Endodermal cell (in vitro differentiated cells): ENCODE measurements around the gene HMGB2. TPM values are rescaled to one million over a fixed set of nuclear protein-coding genes. Genes with fewer than 3 reads are reported as not detected.

Experiments used
- DNase-seq: peaks from one replicate; pipeline ENCODE4 v3.0.0-alpha.2; 2017
- H3K27ac ChIP-seq: 2 replicates; pipeline ENCODE4 v1.5.1; 2013; ENCODE audit warnings: mild to moderate bottlenecking, low read depth, low read length, moderate library complexity
- H3K27me3 ChIP-seq: 2 replicates; pipeline ENCODE4 v1.6.1; 2013; ENCODE audit warnings: mild to moderate bottlenecking, low read length, moderate library complexity; ENCODE audit not compliant: insufficient read depth, control insufficient read depth, poor library complexity, severe bottlenecking
- H3K36me3 ChIP-seq: 2 replicates; pipeline ENCODE4 v1.7.0; 2013; ENCODE audit warnings: mild to moderate bottlenecking, low read length, moderate library complexity; ENCODE audit not compliant: control insufficient read depth, insufficient read depth
- H3K4me1 ChIP-seq: one replicate; pipeline ENCODE4 v1.7.0; 2013; ENCODE audit warnings: low read length; ENCODE audit not compliant: control insufficient read depth, insufficient read depth
- H3K4me3 ChIP-seq: 2 replicates; pipeline ENCODE4 v1.5.1; 2013; ENCODE audit warnings: mild to moderate bottlenecking, low read length, moderate library complexity
- H3K9ac ChIP-seq: 2 replicates; pipeline ENCODE4 v1.6.1; 2013; ENCODE audit warnings: mild to moderate bottlenecking, low read length, moderate library complexity; ENCODE audit not compliant: poor library complexity, severe bottlenecking; ENCODE audit errors: extremely low read depth
- H3K9me3 ChIP-seq: 2 replicates; pipeline ENCODE4 v1.6.1; 2013; ENCODE audit warnings: mild to moderate bottlenecking, low read length, moderate library complexity; ENCODE audit not compliant: control insufficient read depth
- H3K27ac Mint-ChIP-seq: 2 replicates; pipeline ENCODE4 v1.8.0; 2020; ENCODE audit warnings: mixed read lengths
- H3K27me3 Mint-ChIP-seq: 2 replicates; pipeline ENCODE4 v1.8.0; 2021; ENCODE audit warnings: mild to moderate bottlenecking, mixed read lengths; ENCODE audit not compliant: insufficient read depth
- H3K36me3 Mint-ChIP-seq: 2 replicates; pipeline ENCODE4 v1.8.0; 2020; ENCODE audit warnings: low read depth, mixed read lengths
- H3K4me1 Mint-ChIP-seq: 2 replicates; pipeline ENCODE4 v1.8.0; 2020; ENCODE audit warnings: mixed read lengths
- H3K4me3 Mint-ChIP-seq: 2 replicates; pipeline ENCODE4 v1.8.0; 2020; ENCODE audit warnings: mild to moderate bottlenecking, moderate library complexity, mixed read lengths
- H3K9me3 Mint-ChIP-seq: 2 replicates; pipeline ENCODE4 v1.8.0; 2020; ENCODE audit warnings: mild to moderate bottlenecking, mixed read lengths
- CTCF ChIP-seq: fragments of 200-600 bp; sonication (generic); conservative IDR thresholded peaks from 2 replicates; pipeline ENCODE4 v1.5.0; 2021; ENCODE audit warnings: antibody characterized with exemption, mild to moderate bottlenecking
- WGBS, 2 experiments: methylation state at CpG; one replicate each; pipeline versions ENCODE4 v1.1.5 to v1.1.7; 2013; ENCODE audit warnings: missing lambda C conversion rate in 2 of 2, mixed read lengths in 1 of 2; ENCODE audit not compliant: insufficient coverage in 1 of 2, insufficient read length in 1 of 2; 5-methylcytosine and 5-hydroxymethylcytosine counted together
- total RNA-seq, 2 donors: library from RNA; stranded (reverse); fragmentation: NEBNext Ultra II Directional in 1 of 2; extraction: Animal tissue kit (Norgen Biotek cat#: 25700) in 1 of 2; gene quantifications; 2 replicates in 1 of 2; 3 replicates in 1 of 2; pipeline ENCODE4 v1.2.1, GENCODE V29; 2021

Gene HMGB2
- total RNA-seq, 2 donors from 2014 or later: 236 to 425 TPM

DNA sequence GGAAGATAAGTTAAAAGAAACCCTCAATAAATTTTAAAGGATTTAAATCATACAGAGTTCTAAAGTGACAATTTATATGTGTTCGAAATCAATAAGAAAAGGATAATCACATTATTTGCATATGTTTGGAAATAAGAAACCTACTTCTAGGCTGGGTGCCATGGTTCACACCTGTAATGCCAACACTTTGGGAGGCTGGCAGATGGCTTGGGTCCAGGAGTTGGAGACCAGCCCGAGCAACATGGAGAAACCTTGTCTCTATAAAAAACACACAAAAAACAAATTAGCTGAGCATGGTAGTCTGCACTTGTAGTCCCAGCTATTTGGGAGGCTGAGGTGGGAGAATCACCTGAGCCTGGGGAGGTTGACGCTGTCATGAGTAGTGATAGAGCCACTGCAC lies 28.5 kb upstream of the HMGB2 start:
- peaks cover 11% of the 10 kb centered on the region for H3K27me3 Mint-ChIP-seq
- H3K4me3 ChIP-seq: no peak overlapping the region
- H3K36me3 Mint-ChIP-seq: no peaks in the 10 kb centered on the region
- H3K9me3 ChIP-seq: peaks cover 4% of the 10 kb centered on the region
- no peaks in the 10 kb centered on the region for H3K4me1 ChIP-seq
- H3K4me3 Mint-ChIP-seq: no peak overlapping the region
- no peak overlapping the region for H3K9ac ChIP-seq
- H3K4me1 Mint-ChIP-seq: no peaks in the 10 kb centered on the region
- H3K36me3 ChIP-seq: no peaks in the 10 kb centered on the region
- H3K27ac ChIP-seq: no peak overlapping the region
- no peak for TF ChIP-seq CTCF
- H3K27me3 ChIP-seq: peaks cover 18% of the 10 kb centered on the region
- WGBS, 2 experiments: 100% methylated on average over 3 of the region's 3 CpGs; no CpG with 5 or more reads in 1 of the 2 experiments
- H3K27ac Mint-ChIP-seq: no peak overlapping the region
- H3K9me3 Mint-ChIP-seq: peaks cover 5% of the 10 kb centered on the region
- no peak for DNase-seq

DNA sequence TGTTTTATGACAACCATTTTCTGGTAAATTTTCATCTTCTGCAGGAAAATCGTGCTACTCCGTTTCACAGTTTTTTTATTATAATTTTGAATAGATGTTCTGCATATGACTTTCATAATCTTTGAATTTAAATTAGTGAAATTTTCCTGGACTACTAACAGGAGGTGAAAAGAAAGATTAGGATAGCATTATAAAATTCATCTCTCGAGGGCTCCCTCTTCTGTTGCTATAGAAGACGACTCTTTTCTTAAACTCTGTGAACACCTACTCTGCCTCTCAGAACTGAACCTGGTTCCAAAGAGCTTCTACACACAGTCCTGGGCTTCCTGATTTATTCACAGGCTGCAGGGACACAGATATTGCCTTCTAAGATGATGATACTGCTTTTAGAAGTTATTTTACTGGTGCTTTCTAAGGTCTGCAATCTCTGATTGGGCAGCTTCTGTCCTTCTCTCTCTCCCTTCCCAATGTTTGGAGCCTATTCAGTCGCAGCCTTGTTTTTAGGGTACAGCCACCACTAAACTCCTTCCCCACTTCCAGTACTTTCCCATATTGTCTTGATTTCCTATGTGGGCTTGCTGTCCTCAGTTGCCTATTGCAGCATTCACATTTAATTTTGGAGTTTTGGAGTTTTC lies 26.5 kb upstream of the HMGB2 start:
- peak; percentile 67 for TF ChIP-seq CTCF
- Histone ChIP-seq H3K9me3 (peaks cover 4% of the 10 kb centered on the region), H3K4me1 (no peaks in the 10 kb centered on the region), H3K27me3 (peaks cover 33% of the 10 kb centered on the region), H3K9ac (no peak overlapping the region), H3K36me3 (no peaks in the 10 kb centered on the region), H3K4me3 (no peak overlapping the region), H3K27ac (no peak overlapping the region)
- H3K4me1 Mint-ChIP-seq: no peaks in the 10 kb centered on the region
- 76 to 80% methylated on average over 1 to 5 of the region's 5 CpGs for WGBS, 2 experiments
- H3K36me3 Mint-ChIP-seq: no peaks in the 10 kb centered on the region
- H3K4me3 Mint-ChIP-seq: no peak overlapping the region
- peaks cover 5% of the 10 kb centered on the region for H3K9me3 Mint-ChIP-seq
- H3K27ac Mint-ChIP-seq: no peak overlapping the region
- peaks cover 11% of the 10 kb centered on the region for H3K27me3 Mint-ChIP-seq
- no peak for DNase-seq

DNA sequence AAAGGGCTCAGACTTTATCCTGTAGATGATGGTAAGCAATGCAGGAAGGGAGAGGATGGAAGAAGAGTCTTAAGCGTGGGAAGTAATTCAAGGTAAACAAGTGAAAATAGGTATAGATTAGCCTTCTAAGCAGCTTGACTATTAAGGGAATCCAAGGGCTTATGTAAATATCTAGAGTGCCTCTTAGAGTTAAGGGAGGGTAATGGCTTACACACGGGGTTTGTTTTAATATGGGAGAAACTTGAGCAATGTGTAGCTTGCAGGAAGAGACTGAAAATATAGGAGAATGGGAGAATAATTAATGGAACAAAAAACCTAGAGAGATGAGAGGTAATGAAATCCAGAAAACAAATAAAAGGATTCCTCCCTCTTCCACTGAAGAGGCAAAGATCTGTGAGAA lies 23.8 kb upstream of the HMGB2 start:
- WGBS, 2 experiments: 71 to 73% methylated on average over 2 of the region's 2 CpGs
- no peaks in the 10 kb centered on the region for H3K4me1 ChIP-seq
- no peak for DNase-seq
- no peak overlapping the region for H3K27ac ChIP-seq
- peaks cover 11% of the 10 kb centered on the region for H3K27me3 Mint-ChIP-seq
- no peak overlapping the region for H3K27ac Mint-ChIP-seq
- peaks cover 33% of the 10 kb centered on the region for H3K27me3 ChIP-seq
- H3K9me3 ChIP-seq: peaks cover 4% of the 10 kb centered on the region
- H3K4me3 ChIP-seq: no peak overlapping the region
- no peak overlapping the region for H3K4me3 Mint-ChIP-seq
- H3K4me1 Mint-ChIP-seq: no peaks in the 10 kb centered on the region
- no peak overlapping the region for H3K9ac ChIP-seq
- peaks cover 5% of the 10 kb centered on the region for H3K9me3 Mint-ChIP-seq
- TF ChIP-seq CTCF: no peak
- H3K36me3 Mint-ChIP-seq: no peaks in the 10 kb centered on the region
- no peaks in the 10 kb centered on the region for H3K36me3 ChIP-seq
